HEK293 (cell line): ENCODE data around the gene HOXC10.
A peak's percentile ranks its signal among the peaks of the same experiment; 100 is the strongest.

Source experiments
- FEZF1 ChIP-seq: fragments of 450-650 bp; formaldehyde crosslinking; IDR thresholded peaks from 2 replicates; pipeline ENCODE4 v1.5.1; 2016; ENCODE audit warnings: missing biosample characterization, missing genetic modification characterization
- IKZF3 ChIP-seq: fragments of 450-650 bp; IDR thresholded peaks from 2 replicates; pipeline ENCODE4 v1.5.0; 2018; ENCODE audit warnings: missing biosample characterization, mild to moderate bottlenecking, missing genetic modification characterization, moderate library complexity
- KLF1 ChIP-seq: fragments of 450-650 bp; formaldehyde crosslinking; IDR thresholded peaks from 2 replicates; pipeline ENCODE4 v1.5.1; 2016; ENCODE audit warnings: missing biosample characterization, missing genetic modification characterization
- PRDM1 ChIP-seq: fragments of 450-650 bp; formaldehyde crosslinking; IDR thresholded peaks from 2 replicates; pipeline ENCODE4; 2016; ENCODE audit warnings: missing biosample characterization, missing genetic modification characterization
- SALL2 ChIP-seq: fragments of 450-650 bp; formaldehyde crosslinking; IDR thresholded peaks from 2 replicates; pipeline ENCODE4 v1.5.0; 2017; ENCODE audit warnings: missing biosample characterization, mild to moderate bottlenecking, missing genetic modification characterization, borderline replicate concordance
- SP2 ChIP-seq: fragments of 450-650 bp; formaldehyde crosslinking; IDR thresholded peaks from 2 replicates; pipeline ENCODE4 v1.5.1; 2016; ENCODE audit warnings: missing biosample characterization, missing genetic modification characterization
- SP3 ChIP-seq: fragments of 450-650 bp; formaldehyde crosslinking; IDR thresholded peaks from 2 replicates; pipeline ENCODE4 v1.5.1; 2016; ENCODE audit warnings: missing biosample characterization, missing genetic modification characterization
- TCF7L2 ChIP-seq: IDR thresholded peaks from 2 replicates; pipeline ENCODE4 v1.6.1; 2011; ENCODE audit warnings: low read depth, mild to moderate bottlenecking, inconsistent platforms, low read length, moderate library complexity, borderline replicate concordance
- WT1 ChIP-seq: fragments of 450-650 bp; formaldehyde crosslinking; IDR thresholded peaks from 2 replicates; pipeline ENCODE4 v1.5.1; 2016; ENCODE audit warnings: missing biosample characterization, missing genetic modification characterization
- ZBTB17 ChIP-seq: fragments of 450-650 bp; formaldehyde crosslinking; IDR thresholded peaks from 2 replicates; pipeline ENCODE4 v1.5.1; 2016; ENCODE audit warnings: missing biosample characterization, missing genetic modification characterization
- ZBTB21 ChIP-seq: fragments of 450-650 bp; formaldehyde crosslinking; IDR thresholded peaks from 2 replicates; pipeline ENCODE4 v1.5.1; 2017; ENCODE audit warnings: missing biosample characterization, missing genetic modification characterization
- ZNF114 ChIP-seq: fragments of 450-650 bp; formaldehyde crosslinking; IDR thresholded peaks from 2 replicates; pipeline ENCODE4 v1.5.0; 2017; ENCODE audit warnings: missing biosample characterization, missing genetic modification characterization
- ZNF132 ChIP-seq: fragments of 450-650 bp; formaldehyde crosslinking; IDR thresholded peaks from 2 replicates; pipeline ENCODE4 v1.5.1; 2017; ENCODE audit warnings: missing biosample characterization, missing genetic modification characterization, borderline replicate concordance
- ZNF175 ChIP-seq: fragments of 450-650 bp; formaldehyde crosslinking; IDR thresholded peaks from 2 replicates; pipeline ENCODE4 v1.5.1; 2016; ENCODE audit warnings: missing biosample characterization, missing genetic modification characterization
- ZNF341 ChIP-seq: fragments of 450-650 bp; formaldehyde crosslinking; IDR thresholded peaks from 2 replicates; pipeline ENCODE4; 2016; ENCODE audit warnings: low read depth, missing biosample characterization, missing genetic modification characterization
- ZNF366 ChIP-seq: fragments of 450-650 bp; formaldehyde crosslinking; conservative IDR thresholded peaks from 2 replicates; pipeline ENCODE4 v1.5.1; 2016; ENCODE audit warnings: missing biosample characterization, missing genetic modification characterization
- ZNF473 ChIP-seq: fragments of 450-650 bp; formaldehyde crosslinking; IDR thresholded peaks from 2 replicates; pipeline ENCODE4 v1.5.1; 2017; ENCODE audit warnings: missing biosample characterization, missing genetic modification characterization
- ZNF549 ChIP-seq: fragments of 450-650 bp; IDR thresholded peaks from 2 replicates; pipeline ENCODE4 v1.5.1; 2018; ENCODE audit warnings: missing biosample characterization, missing genetic modification characterization, mild to moderate bottlenecking, inconsistent platforms, moderate library complexity
- ZNF555 ChIP-seq: fragments of 450-650 bp; formaldehyde crosslinking; conservative IDR thresholded peaks from 2 replicates; pipeline ENCODE4 v1.5.1; 2017; ENCODE audit warnings: missing biosample characterization, mild to moderate bottlenecking, missing genetic modification characterization, inconsistent platforms
- ZNF600 ChIP-seq: fragments of 450-650 bp; formaldehyde crosslinking; IDR thresholded peaks from 2 replicates; pipeline ENCODE4 v1.5.1; 2016; ENCODE audit warnings: missing biosample characterization, missing genetic modification characterization
- ZNF629 ChIP-seq: fragments of 450-650 bp; formaldehyde crosslinking; IDR thresholded peaks from 2 replicates; pipeline ENCODE4 v1.5.1; 2017; ENCODE audit warnings: missing biosample characterization, missing genetic modification characterization
- ZNF654 ChIP-seq: fragments of 450-650 bp; formaldehyde crosslinking; IDR thresholded peaks from 2 replicates; pipeline ENCODE4 v1.5.1; 2016; ENCODE audit warnings: low read depth, missing biosample characterization, missing genetic modification characterization
- ZSCAN16 ChIP-seq: fragments of 450-650 bp; formaldehyde crosslinking; IDR thresholded peaks from 2 replicates; pipeline ENCODE4 v1.5.1; 2016; ENCODE audit warnings: missing biosample characterization, missing genetic modification characterization
- TF ChIP-seq, protein P1 (sequence below): fragments of 450-650 bp; formaldehyde crosslinking; conservative IDR thresholded peaks from 2 replicates; pipeline ENCODE4 v1.5.1; 2016; ENCODE audit warnings: low read depth, missing biosample characterization, missing genetic modification characterization
- TF ChIP-seq, protein P2 (sequence below): fragments of 450-650 bp; formaldehyde crosslinking; IDR thresholded peaks from 2 replicates; pipeline ENCODE4; 2016; ENCODE audit warnings: missing biosample characterization, missing genetic modification characterization
- TF ChIP-seq, protein P3 (sequence below): fragments of 450-650 bp; formaldehyde crosslinking; IDR thresholded peaks from 2 replicates; pipeline ENCODE4 v1.5.1; 2016; ENCODE audit warnings: missing biosample characterization, missing genetic modification characterization
- TF ChIP-seq, protein P4 (sequence below): fragments of 450-650 bp; formaldehyde crosslinking; IDR thresholded peaks from 2 replicates; pipeline ENCODE4 v1.5.1; 2016; ENCODE audit warnings: missing biosample characterization, missing genetic modification characterization
- TF ChIP-seq, protein P5 (sequence below): fragments of 450-650 bp; formaldehyde crosslinking; IDR thresholded peaks from 2 replicates; pipeline ENCODE4 v1.5.1; 2016; ENCODE audit warnings: missing biosample characterization, missing genetic modification characterization

HOXC10 gene

DNA sequence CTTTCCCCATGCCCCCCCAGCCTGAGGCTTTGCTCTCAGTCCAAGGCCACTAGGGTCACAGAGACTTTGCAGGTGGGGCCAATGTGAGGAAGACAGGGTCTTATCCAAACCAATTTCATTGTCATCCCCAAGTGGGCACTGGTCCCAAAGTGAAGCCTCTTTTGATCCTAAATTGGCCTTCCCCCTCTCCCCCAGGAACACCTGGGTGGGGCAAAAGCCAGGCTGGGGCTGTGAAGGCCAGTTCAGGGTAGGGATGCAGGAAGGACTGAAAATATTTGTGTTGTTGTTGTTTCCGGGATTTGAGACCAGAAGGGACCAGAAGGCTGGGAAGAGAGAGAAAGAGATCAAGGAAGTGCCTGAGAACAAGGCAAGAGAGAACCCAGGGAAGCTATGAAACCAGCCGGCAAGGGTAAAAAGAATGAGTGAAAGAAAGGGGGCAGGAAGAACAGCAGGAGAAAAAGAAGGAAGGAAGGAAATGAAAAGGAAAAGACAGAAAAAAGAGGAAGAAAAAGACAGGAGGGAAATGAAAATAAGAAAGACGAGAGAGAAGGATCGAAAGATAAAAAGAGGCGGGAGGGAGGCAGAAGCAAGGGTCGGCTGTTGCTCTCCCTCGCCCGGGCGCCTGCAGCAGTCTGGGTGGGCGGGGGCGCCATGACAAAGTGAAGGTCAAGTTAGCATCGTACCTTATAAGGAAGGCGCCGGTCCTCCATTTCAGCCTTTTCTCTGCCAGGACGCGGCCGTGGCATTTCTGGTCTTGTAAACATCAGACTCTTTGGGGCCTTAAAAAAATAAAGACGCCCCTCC lies 19.5 kb upstream of the HOXC10 start (continued):
- TF ChIP-seq, protein P1, sequence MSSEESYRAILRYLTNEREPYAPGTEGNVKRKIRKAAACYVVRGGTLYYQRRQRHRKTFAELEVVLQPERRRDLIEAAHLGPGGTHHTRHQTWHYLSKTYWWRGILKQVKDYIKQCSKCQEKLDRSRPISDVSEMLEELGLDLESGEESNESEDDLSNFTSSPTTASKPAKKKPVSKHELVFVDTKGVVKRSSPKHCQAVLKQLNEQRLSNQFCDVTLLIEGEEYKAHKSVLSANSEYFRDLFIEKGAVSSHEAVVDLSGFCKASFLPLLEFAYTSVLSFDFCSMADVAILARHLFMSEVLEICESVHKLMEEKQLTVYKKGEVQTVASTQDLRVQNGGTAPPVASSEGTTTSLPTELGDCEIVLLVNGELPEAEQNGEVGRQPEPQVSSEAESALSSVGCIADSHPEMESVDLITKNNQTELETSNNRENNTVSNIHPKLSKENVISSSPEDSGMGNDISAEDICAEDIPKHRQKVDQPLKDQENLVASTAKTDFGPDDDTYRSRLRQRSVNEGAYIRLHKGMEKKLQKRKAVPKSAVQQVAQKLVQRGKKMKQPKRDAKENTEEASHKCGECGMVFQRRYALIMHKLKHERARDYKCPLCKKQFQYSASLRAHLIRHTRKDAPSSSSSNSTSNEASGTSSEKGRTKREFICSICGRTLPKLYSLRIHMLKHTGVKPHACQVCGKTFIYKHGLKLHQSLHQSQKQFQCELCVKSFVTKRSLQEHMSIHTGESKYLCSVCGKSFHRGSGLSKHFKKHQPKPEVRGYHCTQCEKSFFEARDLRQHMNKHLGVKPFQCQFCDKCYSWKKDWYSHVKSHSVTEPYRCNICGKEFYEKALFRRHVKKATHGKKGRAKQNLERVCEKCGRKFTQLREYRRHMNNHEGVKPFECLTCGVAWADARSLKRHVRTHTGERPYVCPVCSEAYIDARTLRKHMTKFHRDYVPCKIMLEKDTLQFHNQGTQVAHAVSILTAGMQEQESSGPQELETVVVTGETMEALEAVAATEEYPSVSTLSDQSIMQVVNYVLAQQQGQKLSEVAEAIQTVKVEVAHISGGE (tag by site-specific recombination), result peak; percentile 29; the same call in 1 of the 2 replicates
- peak; percentile 36; the same call in 1 of the 2 replicates for TF ChIP-seq IKZF3 (tag by site-specific recombination)
- no peak for TF ChIP-seq ZNF175 (tag by site-specific recombination)
- peak; percentile 93 for TF ChIP-seq PRDM1 (tag by site-specific recombination)
- no peak for TF ChIP-seq ZNF132
- TF ChIP-seq ZSCAN16 (tag by site-specific recombination), result no peak
- peak; percentile 98 for TF ChIP-seq ZNF366 (tag by site-specific recombination)
- TF ChIP-seq ZNF555 (tag by site-specific recombination), result no peak
- TF ChIP-seq ZNF473 (tag by site-specific recombination), result no peak
- 0 out of 2 replicates have a peak, but pooled peaks have one; percentile 30 for TF ChIP-seq FEZF1 (tag by site-specific recombination)
- TF ChIP-seq, protein P2, sequence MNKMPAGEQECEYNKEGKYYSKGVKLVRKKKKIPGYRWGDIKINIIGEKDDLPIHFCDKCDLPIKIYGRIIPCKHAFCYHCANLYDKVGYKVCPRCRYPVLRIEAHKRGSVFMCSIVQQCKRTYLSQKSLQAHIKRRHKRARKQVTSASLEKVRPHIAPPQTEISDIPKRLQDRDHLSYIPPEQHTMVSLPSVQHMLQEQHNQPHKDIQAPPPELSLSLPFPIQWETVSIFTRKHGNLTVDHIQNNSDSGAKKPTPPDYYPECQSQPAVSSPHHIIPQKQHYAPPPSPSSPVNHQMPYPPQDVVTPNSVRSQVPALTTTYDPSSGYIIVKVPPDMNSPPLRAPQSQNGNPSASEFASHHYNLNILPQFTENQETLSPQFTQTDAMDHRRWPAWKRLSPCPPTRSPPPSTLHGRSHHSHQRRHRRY (tag by site-specific recombination), result 0 out of 2 replicates have a peak, but pooled peaks have one; percentile 49
- TF ChIP-seq, protein P3, sequence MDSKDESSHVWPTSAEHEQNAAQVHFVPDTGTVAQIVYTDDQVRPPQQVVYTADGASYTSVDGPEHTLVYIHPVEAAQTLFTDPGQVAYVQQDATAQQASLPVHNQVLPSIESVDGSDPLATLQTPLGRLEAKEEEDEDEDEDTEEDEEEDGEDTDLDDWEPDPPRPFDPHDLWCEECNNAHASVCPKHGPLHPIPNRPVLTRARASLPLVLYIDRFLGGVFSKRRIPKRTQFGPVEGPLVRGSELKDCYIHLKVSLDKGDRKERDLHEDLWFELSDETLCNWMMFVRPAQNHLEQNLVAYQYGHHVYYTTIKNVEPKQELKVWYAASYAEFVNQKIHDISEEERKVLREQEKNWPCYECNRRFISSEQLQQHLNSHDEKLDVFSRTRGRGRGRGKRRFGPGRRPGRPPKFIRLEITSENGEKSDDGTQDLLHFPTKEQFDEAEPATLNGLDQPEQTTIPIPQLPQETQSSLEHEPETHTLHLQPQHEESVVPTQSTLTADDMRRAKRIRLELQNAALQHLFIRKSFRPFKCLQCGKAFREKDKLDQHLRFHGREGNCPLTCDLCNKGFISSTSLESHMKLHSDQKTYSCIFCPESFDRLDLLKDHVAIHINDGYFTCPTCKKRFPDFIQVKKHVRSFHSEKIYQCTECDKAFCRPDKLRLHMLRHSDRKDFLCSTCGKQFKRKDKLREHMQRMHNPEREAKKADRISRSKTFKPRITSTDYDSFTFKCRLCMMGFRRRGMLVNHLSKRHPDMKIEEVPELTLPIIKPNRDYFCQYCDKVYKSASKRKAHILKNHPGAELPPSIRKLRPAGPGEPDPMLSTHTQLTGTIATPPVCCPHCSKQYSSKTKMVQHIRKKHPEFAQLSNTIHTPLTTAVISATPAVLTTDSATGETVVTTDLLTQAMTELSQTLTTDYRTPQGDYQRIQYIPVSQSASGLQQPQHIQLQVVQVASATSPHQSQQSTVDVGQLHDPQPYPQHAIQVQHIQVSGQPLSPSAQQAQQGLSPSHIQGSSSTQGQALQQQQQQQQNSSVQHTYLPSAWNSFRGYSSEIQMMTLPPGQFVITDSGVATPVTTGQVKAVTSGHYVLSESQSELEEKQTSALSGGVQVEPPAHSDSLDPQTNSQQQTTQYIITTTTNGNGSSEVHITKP, result peak; percentile 83
- no peak for TF ChIP-seq KLF1 (tag by site-specific recombination)
- TF ChIP-seq ZNF549, result no peak
- TF ChIP-seq ZNF654 (tag by site-specific recombination), result peak; percentile 5; the same call in 1 of the 2 replicates
- TF ChIP-seq ZNF600 (tag by site-specific recombination), result peak; percentile 56
- no peak for TF ChIP-seq ZNF114
- peak; percentile 86; the same call in 1 of the 2 replicates for TF ChIP-seq ZBTB17 (tag by site-specific recombination)
- no peak for TF ChIP-seq TCF7L2
- TF ChIP-seq SP2 (tag by site-specific recombination), result 0 out of 2 replicates have a peak, but pooled peaks have one; percentile 25
- TF ChIP-seq ZNF341 (tag by site-specific recombination), result peak; percentile 97
- TF ChIP-seq, protein P4, sequence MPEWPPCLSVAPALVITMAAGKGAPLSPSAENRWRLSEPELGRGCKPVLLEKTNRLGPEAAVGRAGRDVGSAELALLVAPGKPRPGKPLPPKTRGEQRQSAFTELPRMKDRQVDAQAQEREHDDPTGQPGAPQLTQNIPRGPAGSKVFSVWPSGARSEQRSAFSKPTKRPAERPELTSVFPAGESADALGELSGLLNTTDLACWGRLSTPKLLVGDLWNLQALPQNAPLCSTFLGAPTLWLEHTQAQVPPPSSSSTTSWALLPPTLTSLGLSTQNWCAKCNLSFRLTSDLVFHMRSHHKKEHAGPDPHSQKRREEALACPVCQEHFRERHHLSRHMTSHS, result no peak
- TF ChIP-seq SALL2 (tag by site-specific recombination), result peak; percentile 49; the same call in 1 of the 2 replicates
- no peak for TF ChIP-seq ZBTB21 (tag by site-specific recombination)
- TF ChIP-seq SP3 (tag by site-specific recombination), result 0 out of 2 replicates have a peak, but pooled peaks have one; percentile 34
- peak; percentile 17; the same call in 1 of the 2 replicates for TF ChIP-seq ZNF629 (tag by site-specific recombination)
- TF ChIP-seq, protein P5, sequence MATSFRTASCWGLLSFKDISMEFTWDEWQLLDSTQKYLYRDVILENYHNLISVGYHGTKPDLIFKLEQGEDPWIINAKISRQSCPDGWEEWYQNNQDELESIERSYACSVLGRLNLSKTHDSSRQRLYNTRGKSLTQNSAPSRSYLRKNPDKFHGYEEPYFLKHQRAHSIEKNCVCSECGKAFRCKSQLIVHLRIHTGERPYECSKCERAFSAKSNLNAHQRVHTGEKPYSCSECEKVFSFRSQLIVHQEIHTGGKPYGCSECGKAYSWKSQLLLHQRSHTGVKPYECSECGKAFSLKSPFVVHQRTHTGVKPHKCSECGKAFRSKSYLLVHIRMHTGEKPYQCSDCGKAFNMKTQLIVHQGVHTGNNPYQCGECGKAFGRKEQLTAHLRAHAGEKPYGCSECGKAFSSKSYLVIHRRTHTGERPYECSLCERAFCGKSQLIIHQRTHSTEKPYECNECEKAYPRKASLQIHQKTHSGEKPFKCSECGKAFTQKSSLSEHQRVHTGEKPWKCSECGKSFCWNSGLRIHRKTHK (tag by site-specific recombination), result no peak
- TF ChIP-seq WT1, result 0 out of 2 replicates have a peak, but pooled peaks have one; percentile 11
